IMR-90 (cell line): Measurements from ENCODE around the gene TSPEAR. TPM values are rescaled to one million over a fixed set of nuclear protein-coding genes. Genes with fewer than 3 reads are reported as not detected.

Experiments
- ATAC-seq: fragments of 200-7000 bp; cut with Tn5 transposase; 2 replicates; pipeline ENCODE4 v1.9.1; 2020; ENCODE audit warnings: low read depth, mild to moderate bottlenecking, moderate library complexity
- BruUV-seq: library from RNA; stranded (reverse); fragments of 400-500 nt; replicated peaks from 2 replicates; lab custom pipeline; 2021; lab: Mats Ljungman, UMichigan
- CTCF ChIA-PET: fragments of 300-600 bp; formaldehyde crosslinking; extraction: SDS; loops from one replicate; lab custom pipeline; 2021; ENCODE audit warnings: antibody characterized with exemption; lab: Yijun Ruan, JAX
- POLR2A ChIA-PET: fragments of 300-600 bp; sonication (Branson Sonifier 250); formaldehyde crosslinking; loops from one replicate; lab custom pipeline; 2022; ENCODE audit warnings: antibody characterized with exemption; ENCODE audit not compliant: unreplicated experiment; lab: Charles Lee
- DNase-seq: peaks from one replicate; pipeline ENCODE4 v3.0.0; 2013
- H2AFZ ChIP-seq: replicated peaks from 2 replicates; pipeline ENCODE3; 2013; ENCODE audit warnings: low read length, mild to moderate bottlenecking; ENCODE audit not compliant: poor library complexity
- H2AK5ac ChIP-seq: 2 replicates; pipeline ENCODE4 v1.6.1; 2013; ENCODE audit warnings: low read depth, low read length, inconsistent platforms
- H2AK9ac ChIP-seq: replicated peaks from 2 replicates; pipeline ENCODE3; 2013; ENCODE audit warnings: mild to moderate bottlenecking, low read depth, low read length, moderate library complexity; ENCODE audit not compliant: poor library complexity
- H2BK120ac ChIP-seq: 2 replicates; pipeline ENCODE4 v1.6.1; 2013; ENCODE audit warnings: low read depth, low read length, inconsistent platforms
- H2BK15ac ChIP-seq: 3 replicates; pipeline ENCODE4 v1.6.1; 2013; ENCODE audit warnings: low read depth, low read length, inconsistent platforms
- H2BK20ac ChIP-seq: 2 replicates; pipeline ENCODE4 v1.6.1; 2013; ENCODE audit warnings: low read depth, mild to moderate bottlenecking, inconsistent platforms, low read length, moderate library complexity
- H2BK5ac ChIP-seq: 2 replicates; pipeline ENCODE4 v1.6.1; 2013; ENCODE audit warnings: mild to moderate bottlenecking, low read depth, low read length, inconsistent platforms; ENCODE audit not compliant: poor library complexity, severe bottlenecking
- H3K14ac ChIP-seq: replicated peaks from 2 replicates; pipeline ENCODE4 v1.6.1; 2013; ENCODE audit warnings: low read depth, low read length, inconsistent platforms
- H3K18ac ChIP-seq: 2 replicates; pipeline ENCODE4 v1.6.1; 2013; ENCODE audit warnings: low read depth, low read length, control low read depth
- H3K23ac ChIP-seq: 2 replicates; pipeline ENCODE4 v1.6.1; 2013; ENCODE audit warnings: low read depth, low read length, inconsistent platforms
- H3K27ac ChIP-seq: 2 replicates; pipeline ENCODE4 v1.5.1; 2013; ENCODE audit warnings: mild to moderate bottlenecking, control low read depth, low read length; ENCODE audit not compliant: insufficient read depth
- H3K27me3 ChIP-seq: 2 replicates; pipeline ENCODE4 v1.6.1; 2013; ENCODE audit warnings: low read length; ENCODE audit not compliant: control insufficient read depth, insufficient read depth
- H3K36me3 ChIP-seq: 2 replicates; pipeline ENCODE4 v1.6.1; 2013; ENCODE audit warnings: low read length, mixed read lengths; ENCODE audit not compliant: control insufficient read depth, insufficient read depth
- H3K4ac ChIP-seq: 2 replicates; pipeline ENCODE4 v1.6.1; 2013; ENCODE audit warnings: low read depth, low read length, inconsistent platforms
- H3K4me1 ChIP-seq: 2 replicates; pipeline ENCODE4 v1.6.1; 2013; ENCODE audit warnings: low read length, mixed read lengths; ENCODE audit not compliant: control insufficient read depth, insufficient read depth
- H3K4me2 ChIP-seq: 2 replicates; pipeline ENCODE4 v1.6.1; 2013; ENCODE audit warnings: low read depth, mild to moderate bottlenecking, control low read depth, low read length, moderate library complexity
- H3K4me3 ChIP-seq: 2 replicates; pipeline ENCODE4 v1.5.1; 2013; ENCODE audit warnings: low read depth, mild to moderate bottlenecking, control low read depth, low read length, moderate library complexity; ENCODE audit not compliant: insufficient read depth
- H3K56ac ChIP-seq: 2 replicates; pipeline ENCODE4 v1.6.1; 2013; ENCODE audit warnings: low read length, inconsistent platforms; ENCODE audit not compliant: insufficient read depth; ENCODE audit errors: extremely low read depth
- H3K79me1 ChIP-seq, 2 experiments: 2 replicates each; pipeline ENCODE4 v1.6.1; 2013; ENCODE audit warnings: low read length in 2 of 2, inconsistent platforms in 1 of 2, low read depth in 1 of 2
- H3K9ac ChIP-seq: 2 replicates; pipeline ENCODE4 v1.6.1; 2013; ENCODE audit warnings: low read depth, low read length, control low read depth
- H3K9me1 ChIP-seq: 2 replicates; pipeline ENCODE4 v1.6.1; 2013; ENCODE audit warnings: low read length, inconsistent platforms; ENCODE audit not compliant: insufficient read depth
- H3K9me3 ChIP-seq: 2 replicates; pipeline ENCODE4 v1.6.1; 2013; ENCODE audit warnings: low read length; ENCODE audit not compliant: control insufficient read depth, insufficient read depth
- H4K20me1 ChIP-seq: 2 replicates; pipeline ENCODE4 v1.6.1; 2013; ENCODE audit warnings: low read length, inconsistent platforms; ENCODE audit not compliant: insufficient read depth
- H4K5ac ChIP-seq: 2 replicates; pipeline ENCODE4 v1.6.1; 2013; ENCODE audit warnings: mild to moderate bottlenecking, low read depth, low read length, control low read depth
- H4K8ac ChIP-seq, 2 experiments: 2 replicates each; pipeline ENCODE4 v1.6.1; 2013; ENCODE audit warnings: low read depth in 2 of 2, low read length in 2 of 2, control low read depth in 1 of 2, inconsistent platforms in 1 of 2
- H4K91ac ChIP-seq: 2 replicates; pipeline ENCODE4 v1.6.1; 2013; ENCODE audit warnings: low read depth, low read length, inconsistent platforms; ENCODE audit not compliant: insufficient read depth
- CEBPB ChIP-seq: IDR thresholded peaks from 2 replicates; pipeline ENCODE4 v1.6.1; 2012; ENCODE audit warnings: low read depth, low read length, improper control_type of control experiment
- CHD1 ChIP-seq: IDR thresholded peaks from 2 replicates; pipeline ENCODE4 v1.6.1; 2012; ENCODE audit warnings: low read depth, low read length, improper control_type of control experiment
- FOS ChIP-seq: fragments of 150-350 bp; IDR thresholded peaks from 2 replicates; pipeline ENCODE4 v1.6.1; 2016; ENCODE audit warnings: low read depth, low read length
- MXI1 ChIP-seq: IDR thresholded peaks from 2 replicates; pipeline ENCODE4 v1.6.1; 2012; ENCODE audit warnings: low read depth, mild to moderate bottlenecking, low read length, moderate library complexity, borderline replicate concordance
- NFE2L2 ChIP-seq: fragments of 150-350 bp; IDR thresholded peaks from 2 replicates; pipeline ENCODE4 v1.6.1; 2016; ENCODE audit warnings: low read depth, mild to moderate bottlenecking, low read length
- RAD21 ChIP-seq: IDR thresholded peaks from 2 replicates; pipeline ENCODE4 v1.6.1; 2012; ENCODE audit warnings: low read length, improper control_type of control experiment
- RCOR1 ChIP-seq: IDR thresholded peaks from 2 replicates; pipeline ENCODE4 v1.6.1; 2012; ENCODE audit warnings: mild to moderate bottlenecking, low read length, improper control_type of control experiment; ENCODE audit not compliant: insufficient replicate concordance
- WGBS, 2 experiments: methylation state at CpG; one replicate each; pipeline versions ENCODE4 v1.1.5 to v1.1.7; 2013; ENCODE audit warnings: missing lambda C conversion rate in 2 of 2; ENCODE audit not compliant: insufficient read length in 1 of 2; ENCODE audit errors: extremely low coverage in 2 of 2; 5-methylcytosine and 5-hydroxymethylcytosine counted together
- dilution Hi-C: fragments of 300-500 bp; cut with HindIII; formaldehyde crosslinking; loops from one replicate; pipeline ENCODE4 v1.14.3; 2018; ENCODE audit warnings: low sequenced_read_pairs; ENCODE audit not compliant: unreplicated experiment
- in situ Hi-C: fragments of 300-500 bp; cut with MboI; formaldehyde crosslinking; loops from 3 replicates; pipeline ENCODE4 v1.14.3; 2019; ENCODE audit warnings: low sequenced_read_pairs, inconsistent platforms, mixed read lengths
- intact Hi-C: fragments of 100-400 bp; cut with micrococcal nuclease; formaldehyde crosslinking; loops from 2 replicates; pipeline ENCODE4 v1.10.0; 2022
- polyA plus RNA-seq, 3 experiments: library from polyadenylated mRNA; depleted of rRNA; stranded (reverse); fragments of >200 nt; gene quantifications; 2 replicates each; pipeline ENCODE4 v1.2.3, GENCODE V29; 2012; ENCODE audit warnings: low replicate concordance in 1 of 3
- total RNA-seq: library from RNA; depleted of rRNA; stranded (reverse); fragments of >200 nt; gene quantifications from 2 replicates; pipeline ENCODE4 v1.2.3, GENCODE V29; 2012

TSPEAR gene
- total and polyA plus RNA-seq, 2 of the 4 experiments (the other 2 are of a cell fraction), result not detected

DNA sequence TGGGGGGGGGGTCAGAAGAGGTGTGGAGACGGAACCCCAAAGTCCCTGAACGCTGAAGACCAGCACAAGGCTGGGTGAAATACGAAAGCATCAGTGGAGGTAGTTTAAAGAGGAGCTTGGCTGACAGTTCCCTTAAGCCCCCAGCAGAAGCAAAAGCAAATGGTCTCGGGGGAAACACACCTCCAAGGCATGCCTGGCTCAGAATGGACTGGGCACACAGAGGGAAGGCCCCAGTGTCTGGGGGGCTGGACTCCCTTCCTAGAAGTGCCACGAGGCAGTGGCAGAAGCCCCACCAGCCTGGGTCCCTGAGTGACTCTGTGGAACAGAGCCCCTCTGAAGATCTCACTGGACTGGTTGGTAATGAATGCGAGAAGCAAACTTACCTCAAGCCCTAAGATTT, 46.4 kb upstream of the TSPEAR start (continued):
- TF ChIP-seq CEBPB (no peak), RAD21 (no peak), RCOR1 (no peak), CHD1 (no peak), MXI1 (no peak), FOS (no peak)

DNA sequence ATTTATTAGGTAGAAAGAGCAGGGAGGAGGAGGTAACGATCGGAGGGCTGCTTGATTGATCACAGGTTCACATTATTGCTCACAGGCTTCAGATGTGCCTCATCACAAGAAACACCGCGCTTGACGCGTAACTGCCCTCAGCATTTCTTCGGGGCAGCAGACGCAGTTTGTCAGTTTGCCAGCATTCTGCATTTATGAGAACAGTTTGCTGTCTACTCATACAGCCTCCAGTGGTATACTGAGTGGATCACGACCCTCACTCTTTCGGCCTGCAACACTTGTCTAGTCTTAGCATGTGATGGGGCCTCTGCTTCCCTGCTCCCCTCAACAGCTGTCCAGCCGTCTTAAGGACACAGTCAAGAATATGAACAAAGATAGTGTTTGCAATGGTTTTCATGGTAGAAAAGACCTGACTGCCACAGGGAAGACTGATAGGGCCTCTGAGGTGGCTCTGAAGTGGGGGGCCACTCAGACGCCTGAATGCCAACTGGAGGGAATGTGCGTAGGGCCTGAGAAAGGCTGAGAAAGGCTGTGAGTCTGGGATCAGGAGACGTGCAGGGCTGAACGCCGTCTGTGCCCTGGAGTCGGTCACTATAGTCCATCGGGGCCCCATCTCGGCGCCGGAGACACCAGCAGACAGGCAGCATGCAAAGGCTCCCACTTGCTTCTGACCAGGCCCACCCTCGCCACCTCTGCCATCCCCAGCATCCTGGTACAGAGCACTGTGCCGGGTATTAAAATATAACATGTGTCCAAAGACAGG, 45.2 kb upstream of the TSPEAR start:
- no TSS peak for BruUV-seq
- H4K5ac ChIP-seq, result no peak overlapping the region
- no peak overlapping the region for H3K27ac ChIP-seq
- H3K18ac ChIP-seq, result no peak overlapping the region
- no peak overlapping the region for H3K56ac ChIP-seq
- no peak overlapping the region for H3K4me2 ChIP-seq
- H3K4me3 ChIP-seq, result no peak overlapping the region
- H2AFZ ChIP-seq, result no peak overlapping the region
- CTCF ChIA-PET, result no interaction called here
- no peak for TF ChIP-seq NFE2L2
- no peak for TF ChIP-seq CEBPB
- in situ Hi-C loops, result no loop called here
- H2BK5ac ChIP-seq, result no peak overlapping the region
- intact Hi-C loops, result no loop called here
- no peak overlapping the region for H2BK20ac ChIP-seq
- H4K8ac ChIP-seq, result no peak overlapping the region
- 88% methylated on average over 8 of the region's 23 CpGs; no CpG with 5 or more reads in 1 of the 2 experiments for WGBS, 2 experiments
- no peak overlapping the region for H2BK15ac ChIP-seq
- H3K9me1 ChIP-seq, result peaks cover 2% of the 10 kb centered on the region; the same call in 1 of the 2 replicates
- peaks cover 8% of the 10 kb centered on the region; the same call in 1 of the 2 replicates for H3K27me3 ChIP-seq
- ATAC-seq, result no peak
- H2AK9ac ChIP-seq, result no peak overlapping the region
- H3K4ac ChIP-seq, result no peak overlapping the region
- H4K91ac ChIP-seq, result no peak overlapping the region
- H3K9ac ChIP-seq, result no peak overlapping the region
- H4K20me1 ChIP-seq, result no peaks in the 10 kb centered on the region; the same call in 1 of the 2 replicates
- H3K9me3 ChIP-seq, result 0 out of 2 replicates have a peak, but pooled peaks cover 2% of the 10 kb centered on the region
- H3K36me3 ChIP-seq, result no peaks in the 10 kb centered on the region
- H3K23ac ChIP-seq, result no peak overlapping the region
- POLR2A ChIA-PET, result no interaction called here
- H2BK120ac ChIP-seq, result no peak overlapping the region
- no peaks in the 10 kb centered on the region for H3K4me1 ChIP-seq
- H3K14ac ChIP-seq, result no peak overlapping the region
- no peak for DNase-seq
- H3K79me1 ChIP-seq, result no peaks in the 10 kb centered on the region
- dilution Hi-C loops, result no loop called here
- no peak overlapping the region for H2AK5ac ChIP-seq
